Esophagus muscularis mucosa (tissue), 4 donors: ENCODE results near the gene PPARG.

Experiments
- EP300 ChIP-seq: sonication (generic); formaldehyde crosslinking; IDR thresholded peaks from one replicate; pipeline ENCODE4 v1.6.1; 2017; ENCODE audit warnings: antibody characterized with exemption
- POLR2A ChIP-seq: fragments of 450-650 bp; IDR thresholded peaks from one replicate; pipeline ENCODE4 v1.6.1; 2017; ENCODE audit warnings: antibody characterized with exemption, moderate library complexity, mild to moderate bottlenecking, low read depth
- POLR2AphosphoS5 ChIP-seq, 2 donors: sonication (generic); formaldehyde crosslinking; IDR thresholded peaks; one replicate each; pipeline ENCODE4 v1.6.1; 2017; ENCODE audit warnings: antibody characterized with exemption in 2 of 2
- TF ChIP-seq, protein P1 (sequence below), 3 experiments: fragments of 200-600 bp in 2 of 3; fragments of 450-650 bp in 1 of 3; sonication (generic) in 2 of 3; IDR thresholded peaks; one replicate each; pipeline ENCODE4 v1.5.1; 2017 to 2019; ENCODE audit warnings: antibody characterized with exemption in 3 of 3, mild to moderate bottlenecking in 2 of 3, moderate library complexity in 1 of 3

GRCh38 chr3:12369598-12369997, 80.7 kb downstream of the PPARG start:
- TF ChIP-seq, protein P1, sequence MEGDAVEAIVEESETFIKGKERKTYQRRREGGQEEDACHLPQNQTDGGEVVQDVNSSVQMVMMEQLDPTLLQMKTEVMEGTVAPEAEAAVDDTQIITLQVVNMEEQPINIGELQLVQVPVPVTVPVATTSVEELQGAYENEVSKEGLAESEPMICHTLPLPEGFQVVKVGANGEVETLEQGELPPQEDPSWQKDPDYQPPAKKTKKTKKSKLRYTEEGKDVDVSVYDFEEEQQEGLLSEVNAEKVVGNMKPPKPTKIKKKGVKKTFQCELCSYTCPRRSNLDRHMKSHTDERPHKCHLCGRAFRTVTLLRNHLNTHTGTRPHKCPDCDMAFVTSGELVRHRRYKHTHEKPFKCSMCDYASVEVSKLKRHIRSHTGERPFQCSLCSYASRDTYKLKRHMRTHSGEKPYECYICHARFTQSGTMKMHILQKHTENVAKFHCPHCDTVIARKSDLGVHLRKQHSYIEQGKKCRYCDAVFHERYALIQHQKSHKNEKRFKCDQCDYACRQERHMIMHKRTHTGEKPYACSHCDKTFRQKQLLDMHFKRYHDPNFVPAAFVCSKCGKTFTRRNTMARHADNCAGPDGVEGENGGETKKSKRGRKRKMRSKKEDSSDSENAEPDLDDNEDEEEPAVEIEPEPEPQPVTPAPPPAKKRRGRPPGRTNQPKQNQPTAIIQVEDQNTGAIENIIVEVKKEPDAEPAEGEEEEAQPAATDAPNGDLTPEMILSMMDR (IDR thresholded peaks at IDR 0.05), result no peak
- TF ChIP-seq POLR2A, result no peak
- TF ChIP-seq EP300, result no peak
- no peak for TF ChIP-seq POLR2AphosphoS5 (IDR thresholded peaks at IDR 0.05)
